Measurements from ENCODE around the gene IQGAP1.
"Not testable (repeated sequence)": the region's sequence is repeated elsewhere in the genome, so short reads cannot be mapped to it uniquely, and the experiment has no call there.

The IQGAP1 gene, protein sequence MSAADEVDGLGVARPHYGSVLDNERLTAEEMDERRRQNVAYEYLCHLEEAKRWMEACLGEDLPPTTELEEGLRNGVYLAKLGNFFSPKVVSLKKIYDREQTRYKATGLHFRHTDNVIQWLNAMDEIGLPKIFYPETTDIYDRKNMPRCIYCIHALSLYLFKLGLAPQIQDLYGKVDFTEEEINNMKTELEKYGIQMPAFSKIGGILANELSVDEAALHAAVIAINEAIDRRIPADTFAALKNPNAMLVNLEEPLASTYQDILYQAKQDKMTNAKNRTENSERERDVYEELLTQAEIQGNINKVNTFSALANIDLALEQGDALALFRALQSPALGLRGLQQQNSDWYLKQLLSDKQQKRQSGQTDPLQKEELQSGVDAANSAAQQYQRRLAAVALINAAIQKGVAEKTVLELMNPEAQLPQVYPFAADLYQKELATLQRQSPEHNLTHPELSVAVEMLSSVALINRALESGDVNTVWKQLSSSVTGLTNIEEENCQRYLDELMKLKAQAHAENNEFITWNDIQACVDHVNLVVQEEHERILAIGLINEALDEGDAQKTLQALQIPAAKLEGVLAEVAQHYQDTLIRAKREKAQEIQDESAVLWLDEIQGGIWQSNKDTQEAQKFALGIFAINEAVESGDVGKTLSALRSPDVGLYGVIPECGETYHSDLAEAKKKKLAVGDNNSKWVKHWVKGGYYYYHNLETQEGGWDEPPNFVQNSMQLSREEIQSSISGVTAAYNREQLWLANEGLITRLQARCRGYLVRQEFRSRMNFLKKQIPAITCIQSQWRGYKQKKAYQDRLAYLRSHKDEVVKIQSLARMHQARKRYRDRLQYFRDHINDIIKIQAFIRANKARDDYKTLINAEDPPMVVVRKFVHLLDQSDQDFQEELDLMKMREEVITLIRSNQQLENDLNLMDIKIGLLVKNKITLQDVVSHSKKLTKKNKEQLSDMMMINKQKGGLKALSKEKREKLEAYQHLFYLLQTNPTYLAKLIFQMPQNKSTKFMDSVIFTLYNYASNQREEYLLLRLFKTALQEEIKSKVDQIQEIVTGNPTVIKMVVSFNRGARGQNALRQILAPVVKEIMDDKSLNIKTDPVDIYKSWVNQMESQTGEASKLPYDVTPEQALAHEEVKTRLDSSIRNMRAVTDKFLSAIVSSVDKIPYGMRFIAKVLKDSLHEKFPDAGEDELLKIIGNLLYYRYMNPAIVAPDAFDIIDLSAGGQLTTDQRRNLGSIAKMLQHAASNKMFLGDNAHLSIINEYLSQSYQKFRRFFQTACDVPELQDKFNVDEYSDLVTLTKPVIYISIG (N-terminal part only)

GRCh38 chr15:90387534-90388461 is at the start of gene IQGAP1:
Gene IQGAP1, plus strand, starts transcription at chr15:90388242. Its CDS starts 100 bp downstream, at chr15:90388342.
- TF ChIP-seq CTCF (conservative IDR thresholded peaks at IDR 0.05), result no peak

DNA sequence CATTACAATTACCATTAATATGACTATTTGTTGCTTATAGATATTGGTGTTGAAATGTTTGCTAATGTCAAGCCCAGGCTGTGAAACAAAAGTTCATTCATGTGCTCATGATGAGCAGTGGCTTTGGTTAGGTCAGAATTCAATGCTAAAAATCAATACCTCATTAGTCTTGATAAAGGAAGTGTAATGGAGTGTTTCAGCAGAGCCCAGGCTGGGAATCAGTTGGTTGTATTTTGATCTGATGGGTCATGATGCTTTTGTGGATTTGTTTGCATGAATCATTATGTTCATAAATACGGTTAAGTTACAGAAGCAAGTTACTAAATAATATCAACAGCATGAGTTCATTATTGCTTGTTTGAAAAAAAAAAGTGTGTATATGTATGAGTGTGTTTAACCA is 49.5 kb upstream of the IQGAP1 start:
- TF ChIP-seq CTCF (conservative IDR thresholded peaks at IDR 0.05), result no peak
- no peak overlapping the region for H3K27ac ChIP-seq

More at GRCh38 chr15:90387534-90388461, at the start of gene IQGAP1:
- peak within 1 kb of the TSS; percentile 90 for H3K27ac ChIP-seq

GRCh38 chr15:90340345-90340744 is 47.7 kb upstream of the IQGAP1 start:
- no peak for TF ChIP-seq CTCF (conservative IDR thresholded peaks at IDR 0.05)
- H3K27ac ChIP-seq, result no peak overlapping the region

GRCh38 chr15:90343302-90343790 is 44.7 kb upstream of the IQGAP1 start:
- TF ChIP-seq CTCF (conservative IDR thresholded peaks at IDR 0.05), result no peak
- no peak overlapping the region for H3K27ac ChIP-seq

- no peak overlapping the region for H3K27ac ChIP-seq
- TF ChIP-seq CTCF (conservative IDR thresholded peaks at IDR 0.05), result no peak
Observed at GRCh38 chr15:90344662-90345061, 43.4 kb upstream of the IQGAP1 start.

DNA sequence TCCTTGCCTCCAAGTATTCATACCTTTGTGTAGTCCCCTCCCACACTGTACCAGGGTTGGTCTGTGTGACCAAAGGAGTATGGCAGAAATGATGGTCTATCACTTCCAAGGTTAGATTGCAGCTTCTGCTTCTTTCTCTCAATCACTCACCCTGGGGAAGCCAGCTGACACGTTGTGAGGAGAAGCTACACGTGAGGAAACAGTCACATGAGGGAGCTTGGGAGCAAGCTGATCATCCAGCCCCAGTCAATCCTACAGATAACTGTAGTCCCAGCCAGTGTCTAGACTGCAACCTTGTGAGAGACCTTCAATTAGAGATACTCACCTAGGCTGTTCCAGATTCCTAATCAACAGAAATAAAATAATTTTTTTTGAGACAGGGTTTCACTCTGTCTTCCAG is 42.2 kb upstream of the IQGAP1 start:
- no peak overlapping the region for H3K27ac ChIP-seq
- TF ChIP-seq CTCF (conservative IDR thresholded peaks at IDR 0.05), result no peak

GRCh38 chr15:90347431-90348065 is 40.5 kb upstream of the IQGAP1 start:
- not testable (repeated sequence) for H3K27ac ChIP-seq

Data from VCaP (cell line).